Measurements from ENCODE around the gene SP140L.

The SP140L gene

DNA sequence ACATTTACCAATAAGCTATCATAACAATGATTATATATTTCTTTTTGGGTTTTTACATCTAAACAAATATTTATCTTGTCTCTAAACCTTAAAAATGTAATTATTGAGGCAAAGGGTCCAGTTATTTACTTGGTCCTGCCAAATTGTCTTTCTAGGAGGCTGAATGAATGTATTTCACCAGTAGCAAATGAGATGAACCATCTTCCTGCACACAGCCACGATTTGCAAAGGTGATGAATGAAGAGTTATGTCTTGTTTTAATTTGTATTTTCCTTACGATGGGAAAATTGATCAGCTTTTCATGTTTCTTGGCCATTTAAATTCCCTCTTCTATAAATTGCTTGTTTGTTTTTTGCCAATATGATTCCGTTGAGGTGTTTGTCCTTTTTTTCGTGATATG, 90.4 kb downstream of the SP140L start:
- no peak for DNase-seq
- Histone ChIP-seq H3K4me3 (ENCODE audit: control insufficient read depth in 1 of 7, extremely low read depth in 1 of 7, insufficient read depth in 4 of 7, low read depth in 2 of 7, low read length in 6 of 7) (peak overlapping the region in 6 of 7 experiments; percentile 41 to 95 (median 84)), H3K27ac (ENCODE audit: insufficient read depth in 1 of 2, low read depth in 1 of 2, low read length in 2 of 2, poor library complexity in 1 of 2, severe bottlenecking in 2 of 2) (peak overlapping the region in 1 of 2 experiments; percentile 97), H3K36me3 (ENCODE audit: control insufficient read depth in 4 of 4, insufficient read depth in 4 of 4, low read length in 3 of 4) (peaks cover 4 to 17% (median 6%) of the 10 kb centered on the region in 4 experiments), H3K27me3 (replicated peaks in 2 of 5; ENCODE audit: control insufficient read depth in 4 of 5, insufficient read depth in 5 of 5, low read length in 4 of 5) (no peaks in the 10 kb centered on the region), H3K4me1 (ENCODE audit: control extremely low read depth in 1 of 4, control insufficient read depth in 4 of 4, insufficient read depth in 4 of 4, low read length in 3 of 4) (peaks cover 20 to 43% (median 29%) of the 10 kb centered on the region in 4 experiments), H3K9me3 (ENCODE audit: control extremely low read depth in 1 of 5, control insufficient read depth in 4 of 5, insufficient read depth in 2 of 5, low read depth in 1 of 5, low read length in 4 of 5) (no peaks in the 10 kb centered on the region)
- ChIA-PET CTCF (interaction anchor here (2.4 kb wide), 1 partner anchor 13 kb away, joined by 7 read pairs; no protein-coding TSS in a partner anchor), POLR2A (no interaction called here)
- WGBS (ENCODE audit: insufficient coverage): no CpG with 5 or more reads among the region's 4 CpGs

GRCh38 chr2:230418341-230419016, 91.5 kb downstream of the SP140L start:
- POLR2A ChIA-PET: no interaction called here
- no peak for DNase-seq
- 24% methylated on average over 6 of the region's 9 CpGs for WGBS (ENCODE audit: insufficient coverage)
- H3K27ac ChIP-seq (ENCODE audit: insufficient read depth in 1 of 2, low read depth in 1 of 2, low read length in 2 of 2, poor library complexity in 1 of 2, severe bottlenecking in 2 of 2): peak overlapping the region; percentile 57 to 97
- H3K27me3 ChIP-seq (replicated peaks in 2 of 5; ENCODE audit: control insufficient read depth in 4 of 5, insufficient read depth in 5 of 5, low read length in 4 of 5): no peaks in the 10 kb centered on the region
- peak overlapping the region in 6 of 7 experiments; percentile 53 to 95 (median 84) for H3K4me3 ChIP-seq (ENCODE audit: control insufficient read depth in 1 of 7, extremely low read depth in 1 of 7, insufficient read depth in 4 of 7, low read depth in 2 of 7, low read length in 6 of 7)
- H3K4me1 ChIP-seq (ENCODE audit: control extremely low read depth in 1 of 4, control insufficient read depth in 4 of 4, insufficient read depth in 4 of 4, low read length in 3 of 4): peaks cover 20 to 40% (median 26%) of the 10 kb centered on the region in 4 experiments
- peaks cover 4 to 20% (median 7%) of the 10 kb centered on the region in 4 experiments for H3K36me3 ChIP-seq (ENCODE audit: control insufficient read depth in 4 of 4, insufficient read depth in 4 of 4, low read length in 3 of 4)
- no peaks in the 10 kb centered on the region for H3K9me3 ChIP-seq (ENCODE audit: control extremely low read depth in 1 of 5, control insufficient read depth in 4 of 5, insufficient read depth in 2 of 5, low read depth in 1 of 5, low read length in 4 of 5)
- CTCF ChIA-PET: interaction anchor here (0.5 to 2.4 kb wide), 2 partner anchors 12 to 619 kb away, joined by 4 to 7 read pairs; no protein-coding TSS in a partner anchor

GRCh38 chr2:230419181-230419580, 92.2 kb downstream of the SP140L start:
- Histone ChIP-seq H3K4me3 (ENCODE audit: control insufficient read depth in 1 of 7, extremely low read depth in 1 of 7, insufficient read depth in 4 of 7, low read depth in 2 of 7, low read length in 6 of 7) (peak overlapping the region in 3 of 7 experiments; percentile 23 to 88 (median 48)), H3K36me3 (ENCODE audit: control insufficient read depth in 4 of 4, insufficient read depth in 4 of 4, low read length in 3 of 4) (peaks cover 4 to 27% (median 9%) of the 10 kb centered on the region in 4 experiments), H3K4me1 (ENCODE audit: control extremely low read depth in 1 of 4, control insufficient read depth in 4 of 4, insufficient read depth in 4 of 4, low read length in 3 of 4) (peaks cover 20 to 46% (median 26%) of the 10 kb centered on the region in 4 experiments), H3K9me3 (ENCODE audit: control extremely low read depth in 1 of 5, control insufficient read depth in 4 of 5, insufficient read depth in 2 of 5, low read depth in 1 of 5, low read length in 4 of 5) (no peaks in the 10 kb centered on the region), H3K27me3 (replicated peaks in 2 of 5; ENCODE audit: control insufficient read depth in 4 of 5, insufficient read depth in 5 of 5, low read length in 4 of 5) (no peaks in the 10 kb centered on the region), H3K27ac (ENCODE audit: insufficient read depth in 1 of 2, low read depth in 1 of 2, low read length in 2 of 2, poor library complexity in 1 of 2, severe bottlenecking in 2 of 2) (no peak overlapping the region)
- DNase-seq: no peak
- ChIA-PET POLR2A (no interaction called here), CTCF (no interaction called here)
- WGBS (ENCODE audit: insufficient coverage): 100% methylated on average over 3 of the region's 4 CpGs

GRCh38 chr2:230422149-230422548, 95.2 kb downstream of the SP140L start:
- WGBS (ENCODE audit: insufficient coverage): 92% methylated on average over 2 of the region's 4 CpGs
- POLR2A ChIA-PET: no interaction called here

GRCh38 chr2:230423851-230424458, 97.0 kb downstream of the SP140L start:
- Histone ChIP-seq H3K4me1 (ENCODE audit: control extremely low read depth in 1 of 4, control insufficient read depth in 4 of 4, insufficient read depth in 4 of 4, low read length in 3 of 4) (peaks cover 0 to 18% (median 3%) of the 10 kb centered on the region in 4 experiments), H3K9me3 (ENCODE audit: control extremely low read depth in 1 of 5, control insufficient read depth in 4 of 5, insufficient read depth in 2 of 5, low read depth in 1 of 5, low read length in 4 of 5) (peaks cover under 1 to 6% (median 3%) of the 10 kb centered on the region in 5 experiments), H3K27me3 (replicated peaks in 2 of 5; ENCODE audit: control insufficient read depth in 4 of 5, insufficient read depth in 5 of 5, low read length in 4 of 5) (no peaks in the 10 kb centered on the region), H3K36me3 (ENCODE audit: control insufficient read depth in 4 of 4, insufficient read depth in 4 of 4, low read length in 3 of 4) (peaks cover 8 to 42% (median 19%) of the 10 kb centered on the region in 4 experiments), H3K4me3 (ENCODE audit: control insufficient read depth in 1 of 7, extremely low read depth in 1 of 7, insufficient read depth in 4 of 7, low read depth in 2 of 7, low read length in 6 of 7) (peak overlapping the region in 1 of 7 experiments; percentile 7), H3K27ac (ENCODE audit: insufficient read depth in 1 of 2, low read depth in 1 of 2, low read length in 2 of 2, poor library complexity in 1 of 2, severe bottlenecking in 2 of 2) (peak overlapping the region in 1 of 2 experiments; percentile 3)
- CTCF ChIA-PET: interaction anchor here (1.5 kb wide), 1 partner anchor 12 kb away, joined by 3 read pairs; no protein-coding TSS in a partner anchor
- POLR2A ChIA-PET: no interaction called here
- 75% methylated on average over 1 of the region's 3 CpGs for WGBS (ENCODE audit: insufficient coverage)
- peak in 1 of 3 donors; percentile 37 for DNase-seq

More at GRCh38 chr2:230422149-230422548, 95.2 kb downstream of the SP140L start:
- Histone ChIP-seq H3K9me3 (ENCODE audit: control extremely low read depth in 1 of 5, control insufficient read depth in 4 of 5, insufficient read depth in 2 of 5, low read depth in 1 of 5, low read length in 4 of 5) (no peaks in the 10 kb centered on the region), H3K4me3 (ENCODE audit: control insufficient read depth in 1 of 7, extremely low read depth in 1 of 7, insufficient read depth in 4 of 7, low read depth in 2 of 7, low read length in 6 of 7) (no peak overlapping the region), H3K4me1 (ENCODE audit: control extremely low read depth in 1 of 4, control insufficient read depth in 4 of 4, insufficient read depth in 4 of 4, low read length in 3 of 4) (peaks cover 16 to 34% (median 17%) of the 10 kb centered on the region in 4 experiments), H3K27ac (ENCODE audit: insufficient read depth in 1 of 2, low read depth in 1 of 2, low read length in 2 of 2, poor library complexity in 1 of 2, severe bottlenecking in 2 of 2) (no peak overlapping the region), H3K36me3 (ENCODE audit: control insufficient read depth in 4 of 4, insufficient read depth in 4 of 4, low read length in 3 of 4) (peaks cover 4 to 34% (median 10%) of the 10 kb centered on the region in 4 experiments), H3K27me3 (replicated peaks in 2 of 5; ENCODE audit: control insufficient read depth in 4 of 5, insufficient read depth in 5 of 5, low read length in 4 of 5) (no peaks in the 10 kb centered on the region)
- DNase-seq: no peak
- CTCF ChIA-PET: no interaction called here

DNA sequence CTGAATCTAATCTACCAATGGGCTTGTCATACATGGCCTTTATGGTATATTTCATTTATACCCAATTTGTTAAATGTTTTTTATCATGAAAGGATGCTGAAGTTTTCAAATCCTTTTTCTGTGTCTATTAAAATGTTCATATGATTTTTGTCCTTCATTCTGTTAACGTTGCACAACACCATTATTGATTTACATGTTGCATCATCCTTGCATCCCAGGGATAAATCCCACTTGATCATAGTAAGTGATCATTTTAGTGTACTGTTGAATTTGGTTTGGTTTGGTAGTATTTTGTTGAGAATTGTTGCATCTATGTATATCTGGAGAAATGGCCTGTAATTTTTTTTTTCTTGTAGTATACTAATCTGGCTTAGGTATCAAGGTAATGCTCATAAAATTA, 98.4 kb downstream of the SP140L start:
- POLR2A ChIA-PET: no interaction called here
- Histone ChIP-seq H3K36me3 (ENCODE audit: control insufficient read depth in 4 of 4, insufficient read depth in 4 of 4, low read length in 3 of 4) (peaks cover 9 to 48% (median 30%) of the 10 kb centered on the region in 4 experiments), H3K4me1 (ENCODE audit: control extremely low read depth in 1 of 4, control insufficient read depth in 4 of 4, insufficient read depth in 4 of 4, low read length in 3 of 4) (peaks cover 0 to 8% (median 1%) of the 10 kb centered on the region in 4 experiments), H3K9me3 (ENCODE audit: control extremely low read depth in 1 of 5, control insufficient read depth in 4 of 5, insufficient read depth in 2 of 5, low read depth in 1 of 5, low read length in 4 of 5) (peaks cover 3 to 20% (median 10%) of the 10 kb centered on the region in 5 experiments), H3K4me3 (ENCODE audit: control insufficient read depth in 1 of 7, extremely low read depth in 1 of 7, insufficient read depth in 4 of 7, low read depth in 2 of 7, low read length in 6 of 7) (peak overlapping the region in 1 of 7 experiments; percentile 21), H3K27me3 (replicated peaks in 2 of 5; ENCODE audit: control insufficient read depth in 4 of 5, insufficient read depth in 5 of 5, low read length in 4 of 5) (no peaks in the 10 kb centered on the region), H3K27ac (ENCODE audit: insufficient read depth in 1 of 2, low read depth in 1 of 2, low read length in 2 of 2, poor library complexity in 1 of 2, severe bottlenecking in 2 of 2) (no peak overlapping the region)
- CTCF ChIA-PET: no interaction called here
- no CpG with 5 or more reads among the region's 1 CpG for WGBS (ENCODE audit: insufficient coverage)
- no peak for DNase-seq

GRCh38 chr2:230429513-230429912, 102.5 kb downstream of the SP140L start:
- H3K4me3 ChIP-seq (ENCODE audit: control insufficient read depth in 1 of 7, extremely low read depth in 1 of 7, insufficient read depth in 4 of 7, low read depth in 2 of 7, low read length in 6 of 7): no peak overlapping the region
- peaks cover 6 to 35% (median 13%) of the 10 kb centered on the region in 5 experiments for H3K9me3 ChIP-seq (ENCODE audit: control extremely low read depth in 1 of 5, control insufficient read depth in 4 of 5, insufficient read depth in 2 of 5, low read depth in 1 of 5, low read length in 4 of 5)
- H3K27me3 ChIP-seq (replicated peaks in 2 of 5; ENCODE audit: control insufficient read depth in 4 of 5, insufficient read depth in 5 of 5, low read length in 4 of 5): no peaks in the 10 kb centered on the region
- no peak overlapping the region for H3K27ac ChIP-seq (ENCODE audit: insufficient read depth in 1 of 2, low read depth in 1 of 2, low read length in 2 of 2, poor library complexity in 1 of 2, severe bottlenecking in 2 of 2)
- peaks cover 0 to 3% (median 0%) of the 10 kb centered on the region in 4 experiments for H3K4me1 ChIP-seq (ENCODE audit: control extremely low read depth in 1 of 4, control insufficient read depth in 4 of 4, insufficient read depth in 4 of 4, low read length in 3 of 4)
- peaks cover 12 to 56% (median 21%) of the 10 kb centered on the region in 4 experiments for H3K36me3 ChIP-seq (ENCODE audit: control insufficient read depth in 4 of 4, insufficient read depth in 4 of 4, low read length in 3 of 4)
- DNase-seq: no peak
- POLR2A ChIA-PET: no interaction called here
- CTCF ChIA-PET: interaction anchor here (2.6 kb wide), 1 partner anchor 12 kb away, joined by 7 read pairs; no protein-coding TSS in a partner anchor
